B cell (primary cell): ENCODE results near the gene TENM3.

Source experiments
- EZH2 ChIP-seq: IDR thresholded peaks from 2 replicates; pipeline ENCODE4 v1.6.1; 2012; ENCODE audit warnings: borderline replicate concordance, low read depth, mild to moderate bottlenecking, moderate library complexity, low read length; ENCODE audit not compliant: insufficient read depth, poor library complexity, severe bottlenecking
- TF ChIP-seq, protein P1 (sequence below): fragments of 200-600 bp; IDR thresholded peaks from one replicate; pipeline ENCODE4 v1.8.0; 2022; ENCODE audit warnings: antibody characterized with exemption, mild to moderate bottlenecking

DNA sequence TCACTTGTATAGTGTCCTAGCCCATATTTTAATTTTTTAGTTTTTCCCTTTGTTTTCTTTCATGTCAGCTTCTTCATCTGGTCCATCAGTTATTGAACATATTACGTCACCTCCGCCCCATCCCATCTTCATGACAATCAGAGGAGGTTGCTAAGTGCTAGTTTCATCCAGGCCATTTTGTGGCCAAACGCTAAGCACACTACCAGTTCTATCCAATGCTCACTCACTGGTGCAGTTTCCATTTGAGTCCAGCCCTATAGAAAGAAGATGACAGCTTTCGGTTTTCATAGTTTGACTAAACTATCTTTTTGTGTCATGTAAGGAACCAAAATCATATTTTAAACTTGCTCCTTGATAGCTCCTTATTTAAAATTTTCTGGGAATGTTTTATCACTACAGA lies 304.2 kb downstream of the TENM3 start:
- TF ChIP-seq, protein P1, sequence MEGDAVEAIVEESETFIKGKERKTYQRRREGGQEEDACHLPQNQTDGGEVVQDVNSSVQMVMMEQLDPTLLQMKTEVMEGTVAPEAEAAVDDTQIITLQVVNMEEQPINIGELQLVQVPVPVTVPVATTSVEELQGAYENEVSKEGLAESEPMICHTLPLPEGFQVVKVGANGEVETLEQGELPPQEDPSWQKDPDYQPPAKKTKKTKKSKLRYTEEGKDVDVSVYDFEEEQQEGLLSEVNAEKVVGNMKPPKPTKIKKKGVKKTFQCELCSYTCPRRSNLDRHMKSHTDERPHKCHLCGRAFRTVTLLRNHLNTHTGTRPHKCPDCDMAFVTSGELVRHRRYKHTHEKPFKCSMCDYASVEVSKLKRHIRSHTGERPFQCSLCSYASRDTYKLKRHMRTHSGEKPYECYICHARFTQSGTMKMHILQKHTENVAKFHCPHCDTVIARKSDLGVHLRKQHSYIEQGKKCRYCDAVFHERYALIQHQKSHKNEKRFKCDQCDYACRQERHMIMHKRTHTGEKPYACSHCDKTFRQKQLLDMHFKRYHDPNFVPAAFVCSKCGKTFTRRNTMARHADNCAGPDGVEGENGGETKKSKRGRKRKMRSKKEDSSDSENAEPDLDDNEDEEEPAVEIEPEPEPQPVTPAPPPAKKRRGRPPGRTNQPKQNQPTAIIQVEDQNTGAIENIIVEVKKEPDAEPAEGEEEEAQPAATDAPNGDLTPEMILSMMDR, result no peak
- no peak for TF ChIP-seq EZH2
